Measurements from ENCODE around the gene PLCH1. TPM values are rescaled to one million over a fixed set of nuclear protein-coding genes. Genes with fewer than 3 reads are reported as not detected.

PLCH1 gene
- total RNA-seq, 1 experiment from 2014 or later: 0.34 TPM

DNA sequence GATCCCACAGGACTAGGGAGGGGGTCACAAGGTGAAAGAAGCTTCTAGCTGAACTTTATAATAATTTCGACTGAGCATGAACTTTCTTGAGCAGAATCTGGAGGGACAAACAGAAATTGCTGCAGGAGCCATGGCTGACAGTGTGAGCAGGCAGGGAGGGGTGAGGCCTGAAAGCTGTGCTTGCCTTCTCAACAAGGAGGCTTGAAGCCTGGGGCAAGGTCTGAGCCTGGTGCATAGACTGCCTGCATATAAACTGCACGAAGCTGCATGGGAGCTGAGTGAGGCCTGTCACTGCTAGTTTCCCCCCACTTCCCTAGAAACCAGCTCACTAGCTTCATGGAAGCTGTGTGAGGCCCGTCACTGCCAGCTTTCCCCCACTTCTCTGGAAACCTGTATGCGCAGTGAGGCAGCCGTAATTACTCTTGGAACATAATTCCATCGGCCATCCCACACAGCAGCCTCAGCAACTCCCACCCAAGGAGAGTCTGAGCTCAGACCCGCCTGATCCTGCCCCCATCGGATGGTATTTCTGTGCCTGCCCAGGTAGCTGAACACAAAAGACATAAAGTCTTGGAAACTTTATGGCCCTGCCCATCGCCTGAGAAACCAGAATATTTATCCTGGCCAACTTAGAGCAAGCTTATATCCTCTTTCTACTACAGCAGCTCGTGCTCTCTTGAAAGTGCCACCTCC is 136.5 kb downstream of the PLCH1 start:
- H2AFZ ChIP-seq (ENCODE audit: low read length): no peak overlapping the region
- H3K9me2 ChIP-seq (replicated peaks; ENCODE audit: insufficient read depth, low read length): no peaks in the 10 kb centered on the region
- no peaks in the 10 kb centered on the region for H3K4me1 ChIP-seq (ENCODE audit: low read length)
- DNase-seq: no peak
- no peak overlapping the region for H3K27ac ChIP-seq (ENCODE audit: low read length)
- H3K36me3 ChIP-seq (ENCODE audit: insufficient read depth, low read length): no peaks in the 10 kb centered on the region
- no peaks in the 10 kb centered on the region for H4K20me1 ChIP-seq (ENCODE audit: insufficient read depth, low read depth, low read length)
- H3K79me2 ChIP-seq (ENCODE audit: low read length): no peaks in the 10 kb centered on the region
- no peaks in the 10 kb centered on the region for H3K27me3 ChIP-seq (ENCODE audit: low read length)
- no peaks in the 10 kb centered on the region for H3K9me3 ChIP-seq (ENCODE audit: low read length)
- H3K4me3 ChIP-seq (ENCODE audit: low read length): no peak overlapping the region
- no peak overlapping the region for H3K4me2 ChIP-seq (ENCODE audit: low read depth, low read length, poor library complexity, severe bottlenecking)
- no peak overlapping the region for H3K9ac ChIP-seq (ENCODE audit: low read length)

DNA sequence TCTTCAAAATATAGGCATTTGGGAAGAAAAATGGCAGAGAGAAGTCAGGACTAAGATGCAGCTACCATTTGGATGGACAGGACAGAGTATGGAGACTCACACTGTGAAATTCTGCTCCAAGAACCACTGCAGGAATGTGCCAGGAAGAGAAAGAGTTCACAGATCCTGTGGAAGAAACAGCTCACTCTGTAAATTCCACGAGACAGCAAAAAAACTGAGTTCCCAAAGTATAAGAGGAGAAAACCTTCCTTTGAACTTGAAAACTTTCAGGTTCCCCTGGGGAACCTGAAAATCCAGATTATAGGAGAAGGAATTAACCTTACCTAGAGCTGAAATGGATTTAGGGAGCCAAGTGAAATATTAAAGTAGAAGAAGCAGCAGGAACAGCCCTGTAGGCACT is 137.1 kb downstream of the PLCH1 start:
- Histone ChIP-seq H3K79me2 (ENCODE audit: low read length) (no peaks in the 10 kb centered on the region), H3K36me3 (ENCODE audit: insufficient read depth, low read length) (no peaks in the 10 kb centered on the region), H3K4me2 (ENCODE audit: low read depth, low read length, poor library complexity, severe bottlenecking) (no peak overlapping the region), H4K20me1 (ENCODE audit: insufficient read depth, low read depth, low read length) (no peaks in the 10 kb centered on the region), H3K9ac (ENCODE audit: low read length) (no peak overlapping the region), H3K4me3 (ENCODE audit: low read length) (no peak overlapping the region), H3K9me2 (replicated peaks; ENCODE audit: insufficient read depth, low read length) (no peaks in the 10 kb centered on the region), H3K27me3 (ENCODE audit: low read length) (no peaks in the 10 kb centered on the region), H3K27ac (ENCODE audit: low read length) (no peak overlapping the region), H3K4me1 (ENCODE audit: low read length) (no peaks in the 10 kb centered on the region), H2AFZ (ENCODE audit: low read length) (no peak overlapping the region), H3K9me3 (ENCODE audit: low read length) (no peaks in the 10 kb centered on the region)
- DNase-seq: no peak

DNA sequence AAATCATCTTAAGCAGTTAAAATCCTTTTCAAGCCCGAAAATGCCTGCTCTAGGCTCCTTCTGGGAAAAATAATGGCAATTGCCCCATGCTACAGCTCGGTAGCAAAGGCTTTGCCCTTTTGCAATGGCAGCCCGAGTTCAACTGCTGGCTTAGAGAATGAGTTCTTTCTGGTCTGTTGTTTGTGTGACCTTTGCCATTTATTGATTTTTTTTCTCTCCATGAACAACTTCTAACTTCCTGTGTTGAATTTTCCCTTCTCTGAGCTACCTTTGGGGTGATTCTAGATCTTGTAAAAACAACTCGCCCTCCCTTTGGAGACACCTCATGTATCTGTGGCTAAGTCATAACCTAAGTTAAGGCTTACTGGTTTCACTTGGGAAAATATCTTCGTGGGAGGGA is 139.3 kb downstream of the PLCH1 start:
- no peaks in the 10 kb centered on the region for H3K4me1 ChIP-seq (ENCODE audit: low read length)
- H3K4me2 ChIP-seq (ENCODE audit: low read depth, low read length, poor library complexity, severe bottlenecking): no peak overlapping the region
- H3K9me2 ChIP-seq (replicated peaks; ENCODE audit: insufficient read depth, low read length): no peaks in the 10 kb centered on the region
- H3K4me3 ChIP-seq (ENCODE audit: low read length): no peak overlapping the region
- H3K27me3 ChIP-seq (ENCODE audit: low read length): no peaks in the 10 kb centered on the region
- no peaks in the 10 kb centered on the region for H3K79me2 ChIP-seq (ENCODE audit: low read length)
- no peak overlapping the region for H3K27ac ChIP-seq (ENCODE audit: low read length)
- H2AFZ ChIP-seq (ENCODE audit: low read length): no peak overlapping the region
- no peaks in the 10 kb centered on the region for H3K36me3 ChIP-seq (ENCODE audit: insufficient read depth, low read length)
- H3K9me3 ChIP-seq (ENCODE audit: low read length): no peaks in the 10 kb centered on the region
- no peaks in the 10 kb centered on the region for H4K20me1 ChIP-seq (ENCODE audit: insufficient read depth, low read depth, low read length)
- no peak overlapping the region for H3K9ac ChIP-seq (ENCODE audit: low read length)
- no peak for DNase-seq

DNA sequence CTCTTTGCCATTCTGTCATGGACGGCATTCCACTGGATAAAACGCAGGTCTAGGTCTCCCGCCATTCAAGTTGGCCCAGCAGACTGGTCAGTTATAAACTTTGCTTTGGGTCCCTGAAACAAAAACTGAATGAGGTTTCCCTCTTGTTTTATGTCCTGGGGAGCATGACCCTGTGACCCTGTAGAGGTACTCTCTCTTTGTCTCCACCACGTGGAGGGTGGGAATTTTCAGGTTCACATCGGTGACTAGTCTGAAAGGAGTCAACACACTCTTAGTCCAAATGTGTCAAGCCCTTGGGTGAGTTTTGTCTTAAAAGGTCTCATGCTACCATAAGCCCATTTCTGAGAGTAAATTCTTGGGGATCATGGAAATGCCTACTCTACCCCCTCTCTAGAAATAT is 139.9 kb downstream of the PLCH1 start:
- no peaks in the 10 kb centered on the region for H3K79me2 ChIP-seq (ENCODE audit: low read length)
- H3K27me3 ChIP-seq (ENCODE audit: low read length): no peaks in the 10 kb centered on the region
- H3K9me3 ChIP-seq (ENCODE audit: low read length): no peaks in the 10 kb centered on the region
- H3K9me2 ChIP-seq (replicated peaks; ENCODE audit: insufficient read depth, low read length): no peaks in the 10 kb centered on the region
- H3K4me1 ChIP-seq (ENCODE audit: low read length): no peaks in the 10 kb centered on the region
- DNase-seq: no peak
- no peak overlapping the region for H2AFZ ChIP-seq (ENCODE audit: low read length)
- H3K9ac ChIP-seq (ENCODE audit: low read length): no peak overlapping the region
- H3K4me3 ChIP-seq (ENCODE audit: low read length): no peak overlapping the region
- H3K4me2 ChIP-seq (ENCODE audit: low read depth, low read length, poor library complexity, severe bottlenecking): no peak overlapping the region
- no peak overlapping the region for H3K27ac ChIP-seq (ENCODE audit: low read length)
- H4K20me1 ChIP-seq (ENCODE audit: insufficient read depth, low read depth, low read length): no peaks in the 10 kb centered on the region
- no peaks in the 10 kb centered on the region for H3K36me3 ChIP-seq (ENCODE audit: insufficient read depth, low read length)

DNA sequence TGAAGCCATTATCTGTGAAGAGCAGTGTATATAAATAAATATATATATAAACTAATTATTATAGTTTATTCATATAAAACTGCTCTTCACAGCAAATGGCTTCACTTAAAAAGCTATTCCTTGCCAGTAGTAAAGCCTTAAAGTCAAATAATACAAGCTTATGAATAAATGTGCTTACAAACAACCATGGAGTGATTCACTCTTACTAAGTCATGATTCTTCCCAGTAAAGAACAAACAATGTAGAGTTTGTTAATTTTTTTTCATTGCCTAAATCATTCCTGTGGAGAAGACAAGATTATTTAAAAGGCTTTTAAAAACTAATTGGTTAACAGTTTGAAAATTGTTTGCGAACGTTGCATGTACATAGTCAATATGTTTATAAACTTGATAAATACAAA is 140.7 kb downstream of the PLCH1 start:
- Histone ChIP-seq H3K79me2 (ENCODE audit: low read length) (no peaks in the 10 kb centered on the region), H4K20me1 (ENCODE audit: insufficient read depth, low read depth, low read length) (no peaks in the 10 kb centered on the region), H3K27me3 (ENCODE audit: low read length) (no peaks in the 10 kb centered on the region), H3K36me3 (ENCODE audit: insufficient read depth, low read length) (no peaks in the 10 kb centered on the region), H3K4me1 (ENCODE audit: low read length) (no peaks in the 10 kb centered on the region), H3K9ac (ENCODE audit: low read length) (no peak overlapping the region), H3K9me2 (replicated peaks; ENCODE audit: insufficient read depth, low read length) (no peaks in the 10 kb centered on the region), H3K4me2 (ENCODE audit: low read depth, low read length, poor library complexity, severe bottlenecking) (no peak overlapping the region), H3K4me3 (ENCODE audit: low read length) (no peak overlapping the region), H3K9me3 (ENCODE audit: low read length) (no peaks in the 10 kb centered on the region), H2AFZ (ENCODE audit: low read length) (no peak overlapping the region), H3K27ac (ENCODE audit: low read length) (no peak overlapping the region)
- DNase-seq: no peak

DNA sequence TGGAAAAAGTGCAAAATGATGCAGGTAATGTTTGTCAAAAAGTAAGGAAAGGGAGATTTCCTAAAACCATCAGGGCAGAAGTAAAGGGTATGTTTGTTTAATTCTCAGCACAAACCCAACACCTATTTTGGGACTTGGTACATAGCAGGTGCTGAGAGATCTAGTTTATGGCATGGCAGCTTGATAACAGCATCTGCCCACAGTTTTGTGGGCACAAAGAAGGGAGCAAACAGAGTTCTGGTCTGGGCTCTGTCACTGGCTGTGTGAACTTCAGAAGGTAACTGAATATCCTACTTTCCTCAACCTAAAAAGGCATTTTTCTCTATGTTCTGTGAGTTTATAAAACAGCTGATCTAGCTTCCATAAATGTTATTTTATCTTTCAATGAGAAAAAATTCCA is 141.6 kb downstream of the PLCH1 start:
- Histone ChIP-seq H3K27ac (ENCODE audit: low read length) (no peak overlapping the region), H3K4me2 (ENCODE audit: low read depth, low read length, poor library complexity, severe bottlenecking) (no peak overlapping the region), H2AFZ (ENCODE audit: low read length) (no peak overlapping the region), H3K79me2 (ENCODE audit: low read length) (no peaks in the 10 kb centered on the region), H3K9me3 (ENCODE audit: low read length) (no peaks in the 10 kb centered on the region), H3K4me3 (ENCODE audit: low read length) (no peak overlapping the region), H3K9ac (ENCODE audit: low read length) (no peak overlapping the region), H3K27me3 (ENCODE audit: low read length) (no peaks in the 10 kb centered on the region), H3K9me2 (replicated peaks; ENCODE audit: insufficient read depth, low read length) (no peaks in the 10 kb centered on the region), H4K20me1 (ENCODE audit: insufficient read depth, low read depth, low read length) (no peaks in the 10 kb centered on the region), H3K36me3 (ENCODE audit: insufficient read depth, low read length) (no peaks in the 10 kb centered on the region), H3K4me1 (ENCODE audit: low read length) (no peaks in the 10 kb centered on the region)
- DNase-seq: no peak

DNA sequence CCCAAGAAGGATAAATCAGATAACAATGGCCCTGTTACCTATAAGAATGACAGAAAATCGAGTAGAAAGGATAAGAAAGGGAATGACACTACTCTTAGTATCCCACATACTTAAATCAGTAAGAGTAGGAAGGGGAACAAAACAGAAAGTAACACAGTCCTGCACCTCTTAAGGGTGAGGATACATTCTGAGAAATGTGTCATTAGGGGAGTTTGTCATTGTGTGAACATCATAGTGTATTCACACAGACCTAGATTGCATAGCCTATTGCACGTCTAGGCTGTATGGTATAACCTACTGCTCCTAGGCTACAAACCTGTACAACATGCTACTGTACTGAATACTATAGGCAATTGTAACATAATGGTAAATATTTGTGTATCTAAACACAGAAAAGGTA is 142.6 kb downstream of the PLCH1 start:
- Histone ChIP-seq H2AFZ (ENCODE audit: low read length) (no peak overlapping the region), H3K4me3 (ENCODE audit: low read length) (no peak overlapping the region), H3K27ac (ENCODE audit: low read length) (no peak overlapping the region), H3K9me2 (replicated peaks; ENCODE audit: insufficient read depth, low read length) (no peaks in the 10 kb centered on the region), H3K79me2 (ENCODE audit: low read length) (no peaks in the 10 kb centered on the region), H4K20me1 (ENCODE audit: insufficient read depth, low read depth, low read length) (no peaks in the 10 kb centered on the region), H3K9me3 (ENCODE audit: low read length) (no peaks in the 10 kb centered on the region), H3K9ac (ENCODE audit: low read length) (no peak overlapping the region), H3K27me3 (ENCODE audit: low read length) (no peaks in the 10 kb centered on the region), H3K4me1 (ENCODE audit: low read length) (no peaks in the 10 kb centered on the region), H3K36me3 (ENCODE audit: insufficient read depth, low read length) (no peaks in the 10 kb centered on the region), H3K4me2 (ENCODE audit: low read depth, low read length, poor library complexity, severe bottlenecking) (no peak overlapping the region)
- no peak for DNase-seq

DNA sequence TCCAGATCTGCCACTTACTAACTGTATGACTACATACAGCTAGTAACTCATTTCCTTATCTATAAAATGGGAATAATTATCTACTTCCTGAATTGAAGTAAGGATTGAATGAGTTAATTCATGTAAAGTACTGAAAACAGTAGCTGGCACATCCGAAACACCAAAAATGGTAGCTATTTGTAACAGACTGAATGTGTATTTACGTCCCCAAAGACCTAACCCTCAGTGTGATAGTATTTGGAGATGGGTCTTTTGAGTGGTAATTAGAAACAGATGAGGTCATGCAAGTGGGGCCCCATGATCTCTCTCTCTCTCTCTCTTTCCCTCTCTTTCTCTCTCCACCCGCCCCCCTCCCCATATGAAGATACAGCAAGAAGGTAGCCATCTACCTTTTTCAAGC is 146.2 kb downstream of the PLCH1 start:
- no peak for DNase-seq
- no peak overlapping the region for H3K4me2 ChIP-seq (ENCODE audit: low read depth, low read length, poor library complexity, severe bottlenecking)
- no peaks in the 10 kb centered on the region for H3K9me3 ChIP-seq (ENCODE audit: low read length)
- no peaks in the 10 kb centered on the region for H3K4me1 ChIP-seq (ENCODE audit: low read length)
- no peaks in the 10 kb centered on the region for H4K20me1 ChIP-seq (ENCODE audit: insufficient read depth, low read depth, low read length)
- H3K79me2 ChIP-seq (ENCODE audit: low read length): no peaks in the 10 kb centered on the region
- no peaks in the 10 kb centered on the region for H3K36me3 ChIP-seq (ENCODE audit: insufficient read depth, low read length)
- no peak overlapping the region for H3K9ac ChIP-seq (ENCODE audit: low read length)
- no peak overlapping the region for H2AFZ ChIP-seq (ENCODE audit: low read length)
- no peaks in the 10 kb centered on the region for H3K9me2 ChIP-seq (replicated peaks; ENCODE audit: insufficient read depth, low read length)
- no peaks in the 10 kb centered on the region for H3K27me3 ChIP-seq (ENCODE audit: low read length)
- no peak overlapping the region for H3K27ac ChIP-seq (ENCODE audit: low read length)
- no peak overlapping the region for H3K4me3 ChIP-seq (ENCODE audit: low read length)

DNA sequence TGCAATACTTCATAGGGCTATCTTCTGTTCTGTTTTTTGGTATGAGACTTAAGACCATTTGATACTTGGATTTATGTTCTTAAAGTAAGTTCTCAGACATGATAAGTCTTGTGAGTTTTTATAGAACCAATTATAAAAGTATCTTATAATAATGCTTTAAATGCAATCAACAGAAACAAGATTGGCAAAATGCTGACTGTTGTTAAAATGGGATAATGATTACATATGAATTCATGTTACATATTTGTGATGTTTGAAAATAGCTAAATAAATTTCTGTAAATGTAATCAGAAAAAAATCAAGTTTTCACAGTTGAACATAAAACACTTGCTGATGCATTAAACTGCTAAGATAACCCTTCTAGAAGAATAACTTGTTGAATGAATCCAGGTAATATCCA is 148.3 kb downstream of the PLCH1 start:
- H3K9me3 ChIP-seq (ENCODE audit: low read length): no peaks in the 10 kb centered on the region

More for the DNA sequence above, 148.3 kb downstream of the PLCH1 start:
- H3K4me1 ChIP-seq (ENCODE audit: low read length): no peaks in the 10 kb centered on the region
- H2AFZ ChIP-seq (ENCODE audit: low read length): no peak overlapping the region
- H3K79me2 ChIP-seq (ENCODE audit: low read length): no peaks in the 10 kb centered on the region
- no peaks in the 10 kb centered on the region for H4K20me1 ChIP-seq (ENCODE audit: insufficient read depth, low read depth, low read length)
- no peak overlapping the region for H3K27ac ChIP-seq (ENCODE audit: low read length)
- H3K36me3 ChIP-seq (ENCODE audit: insufficient read depth, low read length): no peaks in the 10 kb centered on the region
- no peak overlapping the region for H3K4me3 ChIP-seq (ENCODE audit: low read length)
- no peak for DNase-seq
- H3K4me2 ChIP-seq (ENCODE audit: low read depth, low read length, poor library complexity, severe bottlenecking): no peak overlapping the region
- H3K9ac ChIP-seq (ENCODE audit: low read length): no peak overlapping the region
- H3K27me3 ChIP-seq (ENCODE audit: low read length): no peaks in the 10 kb centered on the region
- no peaks in the 10 kb centered on the region for H3K9me2 ChIP-seq (replicated peaks; ENCODE audit: insufficient read depth, low read length)

All from Karpas-422 (cell line).